Neural cell (in vitro differentiated cells): ENCODE data around the gene SERPINB12. TPM values are rescaled to one million over a fixed set of nuclear protein-coding genes. Genes with fewer than 3 reads are reported as not detected.
A peak's percentile ranks its signal among the peaks of the same experiment; 100 is the strongest.

ENCODE experiments used
- H2AFZ ChIP-seq: fragments of 200-600, 300-800 bp; sonication (generic), shearing (Covaris generic); 2 replicates; pipeline ENCODE4 v1.6.0; 2014; ENCODE audit warnings: low read depth, mild to moderate bottlenecking, antibody characterized with exemption, low read length, moderate library complexity
- H3F3A ChIP-seq: fragments of 200-600 bp; shearing (Covaris generic); 2 replicates; pipeline ENCODE4 v1.6.1; 2016; ENCODE audit warnings: mild to moderate bottlenecking, moderate library complexity, mixed read lengths, antibody characterized with exemption, low read length; ENCODE audit not compliant: insufficient read depth, poor library complexity, severe bottlenecking
- H3K27ac ChIP-seq: fragments of 200-600, 300-800 bp; sonication (generic), shearing (Covaris generic); 2 replicates; pipeline ENCODE4 v1.5.1; 2014; ENCODE audit warnings: mild to moderate bottlenecking, low read length, moderate library complexity
- H3K27me3 ChIP-seq: fragments of 300-800, 200-600 bp; sonication (generic), shearing (Covaris generic); 2 replicates; pipeline ENCODE4 v1.6.0; 2014; ENCODE audit warnings: mild to moderate bottlenecking, low read depth, low read length, moderate library complexity; ENCODE audit not compliant: insufficient read depth
- H3K36me3 ChIP-seq: fragments of 300-800, 200-600 bp; sonication (generic), shearing (Covaris generic); 2 replicates; pipeline ENCODE4 v1.5.1; 2014; ENCODE audit warnings: mild to moderate bottlenecking, antibody characterized with exemption, low read length, moderate library complexity; ENCODE audit not compliant: insufficient read depth
- H3K4me2 ChIP-seq: fragments of 300-800, 200-600 bp; sonication (generic), shearing (Covaris generic); 2 replicates; pipeline ENCODE4 v1.6.0; 2014; ENCODE audit warnings: mild to moderate bottlenecking, low read length
- H3K4me3 ChIP-seq: fragments of 300-800, 200-600 bp; sonication (generic), shearing (Covaris generic); 2 replicates; pipeline ENCODE4 v1.5.1; 2014; ENCODE audit warnings: mild to moderate bottlenecking, low read length, moderate library complexity
- H3K79me2 ChIP-seq: fragments of 200-600 bp; shearing (Covaris generic); replicated peaks from 2 replicates; pipeline ENCODE4 v1.6.0; 2014; ENCODE audit warnings: mild to moderate bottlenecking, low read length, moderate library complexity; ENCODE audit not compliant: insufficient read depth
- H3K9ac ChIP-seq: fragments of 300-800, 200-600 bp; sonication (generic), shearing (Covaris generic); 2 replicates; pipeline ENCODE4 v1.6.1; 2016; ENCODE audit warnings: mild to moderate bottlenecking, low read length, mixed read lengths
- H3K9me2 ChIP-seq: fragments of 200-600 bp; shearing (Covaris generic); 2 replicates; pipeline ENCODE4 v1.6.1; 2016; ENCODE audit warnings: mild to moderate bottlenecking, low read length, mixed read lengths; ENCODE audit not compliant: insufficient read depth
- H3K9me3 ChIP-seq: fragments of 200-600, 300-800 bp; sonication (generic), shearing (Covaris generic); 2 replicates; pipeline ENCODE4 v1.6.1; 2016; ENCODE audit warnings: mild to moderate bottlenecking, mixed run types, low read length, moderate library complexity, mixed read lengths
- H4K20me1 ChIP-seq: fragments of 200-600 bp; shearing (Covaris generic); 2 replicates; pipeline ENCODE4 v1.6.1; 2016; ENCODE audit warnings: mild to moderate bottlenecking, mixed run types; ENCODE audit not compliant: insufficient read depth
- CTCF ChIP-seq: fragments of 450-650 bp; IDR thresholded peaks from 2 replicates; pipeline ENCODE4 v1.5.1; 2014; ENCODE audit warnings: antibody characterized with exemption, mild to moderate bottlenecking, moderate library complexity; ENCODE audit not compliant: poor library complexity, severe bottlenecking
- EP300 ChIP-seq: fragments of 450-650 bp; conservative IDR thresholded peaks from 2 replicates; pipeline ENCODE4 v1.6.1; 2014; ENCODE audit warnings: antibody characterized with exemption, mild to moderate bottlenecking, moderate library complexity; ENCODE audit not compliant: poor library complexity, severe bottlenecking
- EZH2 ChIP-seq: fragments of 200-600, 300-800 bp; shearing (Covaris generic), sonication (generic); IDR thresholded peaks from 2 replicates; pipeline ENCODE4 v1.6.1; 2014; ENCODE audit warnings: antibody characterized with exemption, low read length, borderline replicate concordance, mild to moderate bottlenecking; ENCODE audit not compliant: insufficient read depth, poor library complexity, severe bottlenecking
- MXI1 ChIP-seq: fragments of 450-650 bp; conservative IDR thresholded peaks from 2 replicates; pipeline ENCODE4 v1.6.1; 2014; ENCODE audit warnings: antibody characterized with exemption, mild to moderate bottlenecking; ENCODE audit not compliant: poor library complexity, severe bottlenecking
- POLR2AphosphoS5 ChIP-seq: IDR thresholded peaks from 2 replicates; pipeline ENCODE4 v1.6.1; 2012
- RAD21 ChIP-seq: fragments of 450-650 bp; conservative IDR thresholded peaks from 2 replicates; pipeline ENCODE4 v1.6.1; 2014; ENCODE audit warnings: antibody characterized with exemption, mild to moderate bottlenecking, moderate library complexity
- REST ChIP-seq: IDR thresholded peaks from 2 replicates; pipeline ENCODE4 v1.6.1; 2012; ENCODE audit warnings: borderline replicate concordance
- SMC3 ChIP-seq: fragments of 450-650 bp; conservative IDR thresholded peaks from 2 replicates; pipeline ENCODE4 v1.6.1; 2014; ENCODE audit warnings: antibody characterized with exemption, mild to moderate bottlenecking, moderate library complexity; ENCODE audit not compliant: poor library complexity
- TAF1 ChIP-seq: IDR thresholded peaks from 2 replicates; pipeline ENCODE4 v1.6.1; 2012; ENCODE audit warnings: low read depth
- polyA plus RNA-seq: library from polyadenylated mRNA; depleted of rRNA; stranded (reverse); fragments of >200 nt; gene quantifications from 2 replicates; pipeline ENCODE4 v1.2.3, GENCODE V29; 2014

Gene SERPINB12
- polyA plus RNA-seq, 1 donor from 2014 or later, result not detected

DNA sequence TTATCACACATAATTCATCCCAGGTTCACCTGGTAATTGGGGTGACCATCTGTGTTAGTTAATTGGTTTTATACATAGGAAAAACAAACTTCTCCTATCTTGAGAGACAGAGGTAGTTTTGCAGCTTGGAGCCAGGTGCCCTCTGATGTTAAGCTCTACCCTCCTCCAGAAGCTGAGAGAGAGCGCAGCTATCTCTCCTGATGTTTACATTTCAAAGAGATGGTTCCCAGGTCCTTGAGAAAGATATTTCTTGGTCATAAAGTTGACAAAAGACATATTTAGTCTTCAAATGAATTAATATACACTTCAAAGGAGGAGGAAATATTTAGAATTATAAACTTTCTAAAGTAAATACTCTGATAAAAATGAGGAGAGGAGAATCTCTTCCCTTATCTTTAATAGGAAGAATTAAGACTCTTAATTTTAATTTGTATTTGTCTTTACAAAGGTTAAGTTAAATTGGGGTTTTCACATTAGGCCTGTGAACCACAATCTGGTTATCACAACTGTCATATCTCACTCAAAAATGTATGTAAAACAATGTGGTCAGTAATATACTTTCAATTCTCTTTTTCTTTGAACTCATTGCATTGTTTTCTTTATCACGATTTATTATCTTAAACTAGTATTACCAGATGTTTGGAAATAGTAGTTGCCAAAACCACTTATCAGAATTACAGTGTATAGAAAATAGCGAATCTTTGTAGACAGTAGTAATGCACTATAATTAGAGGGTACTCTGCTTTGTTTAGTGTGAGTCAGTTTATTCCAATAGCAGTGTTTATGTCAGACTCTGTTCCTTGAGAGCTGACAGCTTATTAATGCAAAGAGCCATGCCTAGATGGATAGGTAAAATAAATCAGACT lies 75.1 kb downstream of the SERPINB12 start:
- H3F3A ChIP-seq, result no peaks in the 10 kb centered on the region
- TF ChIP-seq TAF1 (no peak), POLR2AphosphoS5 (peak; percentile 76), EP300 (peak; percentile 49), MXI1 (no peak), REST (no peak)
- no peak overlapping the region for H2AFZ ChIP-seq
- H3K27ac ChIP-seq, result no peak overlapping the region
- H3K9me2 ChIP-seq, result no peaks in the 10 kb centered on the region
- no peak overlapping the region for H3K9ac ChIP-seq
- no peaks in the 10 kb centered on the region for H3K9me3 ChIP-seq
- H3K79me2 ChIP-seq, result no peaks in the 10 kb centered on the region
- H3K4me3 ChIP-seq, result no peak overlapping the region
- H3K27me3 ChIP-seq, result no peaks in the 10 kb centered on the region
- no peak overlapping the region for H3K4me2 ChIP-seq
- H4K20me1 ChIP-seq, result no peaks in the 10 kb centered on the region
- H3K36me3 ChIP-seq, result no peaks in the 10 kb centered on the region

DNA sequence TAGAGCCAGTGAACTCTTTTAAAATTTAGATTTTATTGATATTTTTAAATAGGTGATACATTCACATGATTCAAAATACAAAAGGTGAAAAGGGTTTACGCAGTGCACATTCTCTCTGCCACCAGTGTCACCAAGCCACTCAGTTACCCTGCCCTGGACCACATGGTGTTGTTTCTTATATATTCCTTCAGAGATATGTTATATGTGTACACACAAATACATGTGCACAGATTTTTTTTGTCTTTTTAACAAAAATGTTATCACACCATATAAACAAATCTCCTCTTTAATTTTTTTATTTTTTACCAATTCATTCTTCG lies 75.7 kb downstream of the SERPINB12 start:
- no peak overlapping the region for H3K4me2 ChIP-seq
- H3K4me3 ChIP-seq, result no peak overlapping the region
- H4K20me1 ChIP-seq, result no peaks in the 10 kb centered on the region
- H3K27me3 ChIP-seq, result no peaks in the 10 kb centered on the region
- no peak for TF ChIP-seq RAD21
- no peak for TF ChIP-seq POLR2AphosphoS5
- TF ChIP-seq EZH2, result no peak
- TF ChIP-seq SMC3, result no peak
- no peak for TF ChIP-seq TAF1
- no peak for TF ChIP-seq CTCF
- no peak for TF ChIP-seq EP300
- no peak for TF ChIP-seq REST
- TF ChIP-seq MXI1, result no peak
- no peaks in the 10 kb centered on the region for H3K79me2 ChIP-seq
- no peaks in the 10 kb centered on the region for H3K9me2 ChIP-seq
- no peak overlapping the region for H3K27ac ChIP-seq
- no peak overlapping the region for H3K9ac ChIP-seq
- H3K9me3 ChIP-seq, result no peaks in the 10 kb centered on the region
- H2AFZ ChIP-seq, result no peak overlapping the region
- no peaks in the 10 kb centered on the region for H3F3A ChIP-seq
- no peaks in the 10 kb centered on the region for H3K36me3 ChIP-seq

Other genes with a start within 250 kb of the SERPINB12 start
- 2.9 and 3.4 TPM in 2 replicates for gene BCL2, start 222.6 kb upstream of the SERPINB12 start, polyA plus RNA-seq
- gene KDSR, start 175.2 kb upstream of the SERPINB12 start, polyA plus RNA-seq, result 13.6 and 14.7 TPM in 2 replicates
- 25.6 and 30.5 TPM in 2 replicates for gene VPS4B, start 119.9 kb upstream of the SERPINB12 start, polyA plus RNA-seq
- not detected in 2 replicates for gene SERPINB5, start 65.4 kb upstream of the SERPINB12 start, polyA plus RNA-seq
- not detected in 2 replicates for gene SERPINB13, start 45.0 kb downstream of the SERPINB12 start, polyA plus RNA-seq
- gene SERPINB4, start 101.9 kb downstream of the SERPINB12 start, polyA plus RNA-seq, result not detected in 2 replicates
- gene SERPINB3, start 119.5 kb downstream of the SERPINB12 start, polyA plus RNA-seq, result not detected in 2 replicates
- not detected in 2 replicates for gene SERPINB11, start 160.6 kb downstream of the SERPINB12 start, polyA plus RNA-seq
- not detected in 2 replicates for gene SERPINB7, start 233.0 kb downstream of the SERPINB12 start, polyA plus RNA-seq